IgD-negative memory B cell (primary cell): ENCODE measurements around the gene CD58. TPM values are rescaled to one million over a fixed set of nuclear protein-coding genes. Genes with fewer than 3 reads are reported as not detected.

Source experiments
- H3K27ac Mint-ChIP-seq, 3 donors: one replicate each; pipeline ENCODE4 v1.8.0; 2020 to 2022; ENCODE audit warnings: mild to moderate bottlenecking in 3 of 3, mixed read lengths in 3 of 3, moderate library complexity in 1 of 3
- H3K27me3 Mint-ChIP-seq: one replicate; pipeline ENCODE4 v1.8.0; 2021; ENCODE audit warnings: mixed read lengths
- H3K36me3 Mint-ChIP-seq: one replicate; pipeline ENCODE4 v1.8.0; 2020; ENCODE audit warnings: mild to moderate bottlenecking, mixed read lengths
- H3K4me1 Mint-ChIP-seq, 3 donors: one replicate each; pipeline ENCODE4 v1.8.0; 2020 to 2022; ENCODE audit warnings: mixed read lengths in 3 of 3, mild to moderate bottlenecking in 1 of 3
- H3K4me3 Mint-ChIP-seq, 4 donors: one replicate each; pipeline ENCODE4 v1.8.0; 2020 to 2022; ENCODE audit warnings: mild to moderate bottlenecking in 4 of 4, mixed read lengths in 4 of 4, moderate library complexity in 3 of 4
- H3K9me3 Mint-ChIP-seq, 3 donors: one replicate each; pipeline ENCODE4 v1.8.0; 2020 to 2021; ENCODE audit warnings: mixed read lengths in 3 of 3, mild to moderate bottlenecking in 1 of 3
- polyA plus RNA-seq: library from polyadenylated mRNA; unstranded; fragments of 300-500 nt; fragmentation: Illumina TruSeq; gene quantifications from one replicate; pipeline ENCODE4 v1.2.3, GENCODE V29; 2021

Gene CD58
- polyA plus RNA-seq, 1 donor from 2014 or later: 29.5 TPM

DNA sequence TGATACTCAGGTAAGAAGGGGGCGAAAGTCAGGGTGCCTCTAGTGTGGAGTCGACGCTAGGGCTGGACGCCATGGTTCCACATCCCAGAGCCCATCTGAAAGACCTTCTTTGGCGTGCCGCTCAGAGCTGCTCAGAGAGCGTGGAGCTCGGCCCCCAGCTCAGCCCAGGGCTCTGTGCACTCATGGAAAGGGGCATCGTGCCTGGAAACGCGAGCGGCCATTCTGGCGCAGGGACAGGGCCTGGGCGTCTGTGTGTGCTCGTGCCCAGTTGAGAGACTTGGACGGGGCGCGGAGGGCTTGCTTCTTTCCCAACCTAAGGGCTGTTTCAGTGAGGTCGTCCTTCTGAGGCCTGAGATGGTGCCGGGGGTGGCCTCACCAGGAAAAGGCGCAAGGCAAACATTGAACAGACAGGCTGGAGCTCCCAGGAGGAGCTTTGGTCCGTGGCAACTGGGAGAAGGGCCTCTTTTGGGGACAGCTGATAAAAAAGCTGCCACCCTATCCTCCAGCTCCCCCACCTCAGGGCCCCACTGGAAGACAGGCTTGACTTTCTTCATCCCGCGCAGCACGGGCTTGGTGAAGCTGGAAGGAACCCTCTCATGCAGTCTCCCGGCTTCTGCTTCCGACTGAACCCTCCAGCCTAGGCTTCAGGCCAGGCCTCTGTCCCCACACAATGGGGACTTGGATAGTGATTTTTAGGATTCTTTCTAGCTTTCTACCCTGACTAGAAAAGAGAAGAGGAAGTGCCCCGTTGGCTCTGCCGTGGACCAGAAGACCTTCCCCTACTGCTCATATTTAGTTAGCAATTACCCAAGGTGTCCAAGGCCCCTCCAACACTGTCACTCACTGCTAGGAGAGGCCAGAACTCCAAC, 77.1 kb downstream of the CD58 start:
- Mint-ChIP-seq H3K9me3 (no peaks in the 10 kb centered on the region), H3K4me3 (no peak overlapping the region), H3K27me3 (no peaks in the 10 kb centered on the region), H3K36me3 (no peaks in the 10 kb centered on the region), H3K27ac (no peak overlapping the region), H3K4me1 (no peaks in the 10 kb centered on the region)

DNA sequence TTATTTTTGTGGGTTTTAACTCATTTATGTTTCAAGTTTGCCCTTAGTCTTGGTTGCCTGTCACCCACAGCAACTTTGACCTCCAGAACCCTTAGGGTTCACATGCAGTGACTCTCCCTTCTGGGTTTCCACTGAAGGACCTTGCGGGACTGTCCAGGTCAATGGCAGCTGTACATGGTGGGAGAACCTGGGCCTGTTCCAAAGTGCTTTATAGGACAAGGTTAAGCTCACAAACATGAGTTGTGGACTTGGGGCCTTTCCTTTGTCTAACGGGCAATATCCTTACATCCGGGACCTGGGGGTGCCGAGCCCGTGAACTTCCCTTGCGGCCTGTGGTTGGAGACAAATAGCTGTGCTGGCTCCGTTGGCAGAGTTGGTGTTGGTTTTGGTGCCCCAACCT, 77.8 kb downstream of the CD58 start:
- H3K4me3 Mint-ChIP-seq: no peak overlapping the region
- H3K27me3 Mint-ChIP-seq: no peaks in the 10 kb centered on the region
- H3K9me3 Mint-ChIP-seq: no peaks in the 10 kb centered on the region
- H3K4me1 Mint-ChIP-seq: no peaks in the 10 kb centered on the region
- no peaks in the 10 kb centered on the region for H3K36me3 Mint-ChIP-seq
- no peak overlapping the region for H3K27ac Mint-ChIP-seq

DNA sequence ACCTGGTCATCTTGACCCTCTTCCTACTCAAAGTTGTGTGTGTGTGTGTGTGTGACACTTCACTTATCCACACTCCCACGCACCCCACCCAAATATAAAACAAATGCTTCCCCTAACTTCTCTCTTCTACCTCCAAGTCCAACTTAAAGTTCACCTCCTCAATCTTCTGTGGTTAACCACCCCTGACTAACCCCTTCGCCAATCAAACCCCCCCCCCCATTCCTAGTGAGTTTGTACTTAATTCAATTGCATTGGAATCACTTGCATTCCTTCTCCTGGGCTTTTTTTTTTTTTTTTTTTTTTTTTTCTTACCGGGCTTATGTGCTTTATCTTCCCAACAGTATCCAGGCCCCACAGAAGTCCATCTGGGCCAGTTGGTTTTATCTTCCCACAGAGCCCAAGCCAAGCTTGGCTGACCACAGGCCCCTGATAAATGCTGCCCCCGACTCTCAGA, 78.4 kb downstream of the CD58 start:
- Mint-ChIP-seq H3K4me1 (no peaks in the 10 kb centered on the region), H3K27ac (no peak overlapping the region), H3K36me3 (no peaks in the 10 kb centered on the region), H3K27me3 (no peaks in the 10 kb centered on the region), H3K9me3 (no peaks in the 10 kb centered on the region), H3K4me3 (no peak overlapping the region)

DNA sequence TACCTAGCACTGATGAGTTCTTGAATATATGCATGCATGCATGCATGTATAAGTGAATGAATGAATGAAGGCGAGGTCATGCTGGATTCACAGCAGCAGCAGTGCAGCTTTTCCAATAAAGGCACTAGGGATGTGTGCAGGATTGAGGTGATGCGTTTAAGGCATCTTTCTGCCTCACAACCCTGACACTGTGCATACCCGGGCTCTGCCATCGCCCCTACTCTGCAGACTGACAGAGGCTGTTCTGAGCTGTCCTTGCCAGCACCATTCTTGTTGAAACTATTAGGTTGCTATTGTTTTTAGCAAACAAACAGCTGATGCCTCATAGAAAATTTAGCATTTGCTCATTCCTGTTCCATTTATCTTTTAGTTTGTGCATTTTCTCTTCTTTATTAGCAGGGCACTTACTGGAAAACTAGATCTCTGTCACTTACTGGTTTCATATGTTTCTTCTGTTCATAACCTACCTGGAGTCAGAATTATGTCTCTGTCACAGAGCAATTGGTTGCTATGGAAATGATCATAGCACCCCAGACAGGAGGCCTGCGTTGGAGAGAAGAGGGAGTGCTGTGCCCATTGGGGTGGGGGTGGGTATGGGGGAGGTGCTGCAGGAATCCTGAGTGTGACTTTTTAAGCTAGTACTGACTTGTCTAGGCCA, 79.0 kb downstream of the CD58 start:
- no peak overlapping the region for H3K4me3 Mint-ChIP-seq
- no peaks in the 10 kb centered on the region for H3K9me3 Mint-ChIP-seq
- H3K36me3 Mint-ChIP-seq: no peaks in the 10 kb centered on the region
- H3K27ac Mint-ChIP-seq: no peak overlapping the region
- no peaks in the 10 kb centered on the region for H3K27me3 Mint-ChIP-seq
- no peaks in the 10 kb centered on the region for H3K4me1 Mint-ChIP-seq

DNA sequence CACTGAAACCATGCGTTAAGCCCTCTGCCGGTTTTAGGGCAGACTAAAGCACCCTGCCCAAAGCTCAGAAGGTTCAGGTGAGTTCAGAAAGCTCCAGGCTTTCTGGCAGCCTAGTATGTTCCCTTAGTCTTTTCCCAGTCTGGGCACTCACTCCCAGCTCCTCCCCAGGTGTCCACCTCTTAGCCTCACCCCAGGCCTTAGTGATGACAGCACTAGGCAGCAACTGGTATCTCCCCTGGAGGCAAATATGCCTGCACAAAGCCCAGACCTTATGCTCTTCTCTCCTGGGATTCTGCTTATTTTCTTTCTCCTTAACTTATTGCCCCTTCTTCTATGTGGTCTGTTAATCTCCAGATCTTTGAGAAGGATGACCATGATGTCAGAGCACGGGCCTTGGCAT, 80.2 kb downstream of the CD58 start:
- no peak overlapping the region for H3K27ac Mint-ChIP-seq
- no peaks in the 10 kb centered on the region for H3K36me3 Mint-ChIP-seq
- no peak overlapping the region for H3K4me3 Mint-ChIP-seq
- no peaks in the 10 kb centered on the region for H3K9me3 Mint-ChIP-seq
- no peaks in the 10 kb centered on the region for H3K27me3 Mint-ChIP-seq
- no peaks in the 10 kb centered on the region for H3K4me1 Mint-ChIP-seq

DNA sequence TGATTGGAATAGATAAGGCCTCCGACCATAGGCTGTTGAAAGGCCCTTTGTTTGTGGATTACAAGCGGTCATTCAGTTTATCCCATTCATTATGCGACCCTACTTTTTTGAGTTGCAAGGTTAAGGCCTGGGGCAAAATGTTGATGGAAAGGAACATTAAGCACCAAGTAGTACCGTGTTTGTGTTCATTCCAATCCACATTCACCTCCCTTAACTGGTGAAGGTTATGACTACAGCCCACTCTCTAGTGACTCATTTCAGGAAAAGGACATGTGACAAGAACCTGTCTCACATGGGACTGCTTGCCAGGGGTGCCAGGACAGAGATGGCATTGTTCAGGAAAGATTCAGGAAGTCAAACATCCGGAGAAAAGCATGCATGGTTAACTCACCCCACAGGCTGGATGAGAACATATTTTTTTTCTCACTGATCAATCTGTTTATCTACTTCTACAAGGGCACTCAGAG, 81.6 kb downstream of the CD58 start:
- H3K27ac Mint-ChIP-seq: no peak overlapping the region
- H3K27me3 Mint-ChIP-seq: no peaks in the 10 kb centered on the region
- H3K9me3 Mint-ChIP-seq: no peaks in the 10 kb centered on the region
- H3K36me3 Mint-ChIP-seq: no peaks in the 10 kb centered on the region
- H3K4me1 Mint-ChIP-seq: no peaks in the 10 kb centered on the region
- no peak overlapping the region for H3K4me3 Mint-ChIP-seq

DNA sequence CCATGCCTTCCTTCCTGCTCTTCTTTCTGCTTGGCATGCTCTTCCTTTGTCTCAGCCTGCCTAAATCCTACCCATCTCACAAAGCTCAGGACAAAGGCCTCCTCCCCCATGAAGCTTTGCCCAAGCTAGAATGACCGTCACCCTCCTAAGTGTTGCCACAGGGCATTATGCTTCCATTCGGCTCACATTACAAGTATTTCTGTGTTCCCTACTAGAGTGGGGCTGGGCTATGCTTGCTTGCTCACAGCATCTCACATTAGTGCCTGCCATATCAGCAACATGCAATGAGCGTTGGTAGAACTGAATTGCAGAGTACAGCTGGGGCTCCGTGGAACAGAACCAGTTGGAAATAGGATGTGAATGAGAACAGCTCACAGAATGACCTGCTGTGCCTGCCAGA, 82.8 kb downstream of the CD58 start:
- Mint-ChIP-seq H3K4me1 (no peaks in the 10 kb centered on the region), H3K4me3 (no peak overlapping the region), H3K27me3 (no peaks in the 10 kb centered on the region), H3K36me3 (no peaks in the 10 kb centered on the region), H3K27ac (no peak overlapping the region), H3K9me3 (no peaks in the 10 kb centered on the region)

DNA sequence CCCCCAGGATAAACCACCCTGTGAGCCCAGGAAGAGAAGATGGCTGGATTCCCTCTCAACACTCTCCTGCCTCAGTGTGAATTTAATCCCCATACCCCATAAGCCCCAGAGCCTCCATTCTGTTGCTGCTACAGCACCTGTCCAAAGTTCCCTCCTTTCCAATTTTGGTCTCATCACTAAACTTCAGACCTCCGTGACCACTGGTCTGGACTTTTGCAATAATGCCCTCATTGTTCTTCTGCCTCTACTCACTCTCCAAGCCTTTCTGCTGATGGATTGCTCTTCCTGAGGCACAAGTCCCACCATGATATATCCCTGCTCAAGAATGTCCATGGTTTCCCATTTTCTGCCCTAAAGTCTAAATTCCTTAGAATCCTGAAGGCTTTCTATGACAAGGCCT, 83.2 kb downstream of the CD58 start:
- no peaks in the 10 kb centered on the region for H3K9me3 Mint-ChIP-seq

DNA sequence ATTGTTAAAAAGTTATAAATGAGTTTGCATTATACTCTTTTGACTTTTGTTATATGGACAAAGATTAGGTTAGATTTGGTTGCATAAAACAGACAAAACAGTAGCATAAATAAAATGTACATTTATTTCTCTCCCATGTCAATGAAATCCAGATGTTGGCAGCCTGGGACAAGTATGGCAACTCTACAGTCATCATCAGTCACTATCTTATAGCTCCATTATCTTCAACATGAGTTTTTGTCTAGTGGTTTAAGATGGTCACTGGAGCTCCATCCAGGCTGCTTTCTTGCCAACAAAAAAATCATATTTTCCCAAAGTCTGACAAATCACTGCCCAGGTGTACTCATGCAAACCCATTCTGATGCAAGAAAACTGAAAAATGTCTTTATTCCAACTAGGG, 83.8 kb downstream of the CD58 start:
- H3K27ac Mint-ChIP-seq: no peak overlapping the region
- H3K36me3 Mint-ChIP-seq: no peaks in the 10 kb centered on the region
- H3K4me3 Mint-ChIP-seq: no peak overlapping the region
- no peaks in the 10 kb centered on the region for H3K4me1 Mint-ChIP-seq
- no peaks in the 10 kb centered on the region for H3K27me3 Mint-ChIP-seq
- no peaks in the 10 kb centered on the region for H3K9me3 Mint-ChIP-seq

More for the DNA sequence above, 83.2 kb downstream of the CD58 start:
- Mint-ChIP-seq H3K36me3 (no peaks in the 10 kb centered on the region), H3K27ac (no peak overlapping the region), H3K4me1 (no peaks in the 10 kb centered on the region), H3K4me3 (no peak overlapping the region), H3K27me3 (no peaks in the 10 kb centered on the region)

DNA sequence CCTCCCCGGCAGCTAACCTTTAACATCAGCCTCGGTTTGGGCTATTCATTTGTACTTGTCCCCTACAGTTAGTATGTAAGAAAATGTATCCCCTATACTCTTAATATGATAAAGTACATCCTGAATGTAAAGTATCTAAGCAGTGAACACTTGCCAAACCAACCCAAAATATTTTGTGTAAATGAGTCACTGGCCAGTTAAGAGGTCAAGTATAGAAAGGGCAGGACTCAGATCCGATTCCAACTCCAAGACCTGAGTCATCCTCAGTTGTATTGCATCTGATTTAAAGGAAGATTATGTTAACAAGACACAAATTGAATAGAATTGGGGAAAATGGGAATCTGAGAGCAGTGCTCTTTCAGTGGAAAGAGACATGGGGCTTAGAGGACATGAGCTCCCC, 84.4 kb downstream of the CD58 start:
- no peak overlapping the region for H3K4me3 Mint-ChIP-seq
- H3K4me1 Mint-ChIP-seq: no peaks in the 10 kb centered on the region
- H3K36me3 Mint-ChIP-seq: no peaks in the 10 kb centered on the region
- H3K9me3 Mint-ChIP-seq: no peaks in the 10 kb centered on the region
- H3K27ac Mint-ChIP-seq: no peak overlapping the region
- no peaks in the 10 kb centered on the region for H3K27me3 Mint-ChIP-seq

DNA sequence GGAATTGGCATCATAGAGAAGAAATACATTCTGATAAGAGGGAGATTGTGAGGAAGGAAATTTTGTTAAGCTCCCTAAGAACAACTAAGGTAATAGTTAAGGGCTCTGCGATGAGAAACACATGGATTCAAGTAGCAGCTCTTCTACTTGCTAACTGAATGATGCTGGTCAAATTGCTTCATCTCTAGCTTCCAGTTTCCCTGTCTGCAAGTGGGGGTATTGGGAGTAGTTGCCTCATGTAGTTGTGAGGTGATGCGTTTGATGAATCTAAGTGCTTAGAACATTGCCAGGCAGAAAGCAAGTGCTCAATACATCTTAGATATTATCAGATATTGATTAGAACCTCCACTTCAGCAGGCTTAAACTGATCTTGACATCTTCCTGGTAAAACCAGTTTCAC, 84.8 kb downstream of the CD58 start:
- H3K36me3 Mint-ChIP-seq: no peaks in the 10 kb centered on the region

DNA sequence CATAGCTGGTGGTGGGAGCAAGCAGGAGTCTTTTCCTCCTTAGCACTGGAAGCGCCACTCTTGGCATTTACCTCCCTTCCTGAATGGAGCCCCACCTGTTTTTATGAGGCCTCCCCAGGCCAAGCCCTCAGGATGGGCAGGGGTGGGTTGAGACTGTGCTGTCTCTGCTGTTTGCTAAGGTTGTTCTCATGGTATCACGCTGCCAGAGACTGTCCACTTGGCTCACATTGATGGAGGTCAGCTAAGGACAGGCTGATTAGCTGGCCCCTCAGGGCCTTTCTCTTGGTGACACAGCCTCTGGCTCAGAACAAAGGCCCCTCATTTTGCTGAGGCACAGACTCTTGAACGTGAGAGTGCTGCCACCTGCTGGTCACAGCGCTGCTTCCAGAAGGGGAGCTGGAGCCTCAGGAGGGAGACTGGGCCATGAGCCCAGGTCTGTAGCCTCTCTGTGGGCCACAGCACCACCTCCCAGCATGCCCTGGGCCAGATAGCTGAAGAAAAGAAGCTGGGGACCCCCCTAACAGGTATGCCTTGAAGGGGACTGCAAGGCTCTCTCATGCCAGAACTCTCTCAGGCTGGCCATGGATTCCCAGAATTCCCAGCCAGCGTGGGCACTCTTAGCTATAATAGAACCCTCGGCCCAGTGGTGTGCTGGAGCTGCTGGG, 85.6 kb downstream of the CD58 start:
- Mint-ChIP-seq H3K4me1 (no peaks in the 10 kb centered on the region), H3K9me3 (no peaks in the 10 kb centered on the region), H3K36me3 (no peaks in the 10 kb centered on the region), H3K27me3 (no peaks in the 10 kb centered on the region), H3K4me3 (no peak overlapping the region), H3K27ac (no peak overlapping the region)

More for the DNA sequence above, 84.8 kb downstream of the CD58 start:
- no peaks in the 10 kb centered on the region for H3K27me3 Mint-ChIP-seq
- no peak overlapping the region for H3K4me3 Mint-ChIP-seq
- no peak overlapping the region for H3K27ac Mint-ChIP-seq
- H3K4me1 Mint-ChIP-seq: no peaks in the 10 kb centered on the region
- H3K9me3 Mint-ChIP-seq: no peaks in the 10 kb centered on the region

DNA sequence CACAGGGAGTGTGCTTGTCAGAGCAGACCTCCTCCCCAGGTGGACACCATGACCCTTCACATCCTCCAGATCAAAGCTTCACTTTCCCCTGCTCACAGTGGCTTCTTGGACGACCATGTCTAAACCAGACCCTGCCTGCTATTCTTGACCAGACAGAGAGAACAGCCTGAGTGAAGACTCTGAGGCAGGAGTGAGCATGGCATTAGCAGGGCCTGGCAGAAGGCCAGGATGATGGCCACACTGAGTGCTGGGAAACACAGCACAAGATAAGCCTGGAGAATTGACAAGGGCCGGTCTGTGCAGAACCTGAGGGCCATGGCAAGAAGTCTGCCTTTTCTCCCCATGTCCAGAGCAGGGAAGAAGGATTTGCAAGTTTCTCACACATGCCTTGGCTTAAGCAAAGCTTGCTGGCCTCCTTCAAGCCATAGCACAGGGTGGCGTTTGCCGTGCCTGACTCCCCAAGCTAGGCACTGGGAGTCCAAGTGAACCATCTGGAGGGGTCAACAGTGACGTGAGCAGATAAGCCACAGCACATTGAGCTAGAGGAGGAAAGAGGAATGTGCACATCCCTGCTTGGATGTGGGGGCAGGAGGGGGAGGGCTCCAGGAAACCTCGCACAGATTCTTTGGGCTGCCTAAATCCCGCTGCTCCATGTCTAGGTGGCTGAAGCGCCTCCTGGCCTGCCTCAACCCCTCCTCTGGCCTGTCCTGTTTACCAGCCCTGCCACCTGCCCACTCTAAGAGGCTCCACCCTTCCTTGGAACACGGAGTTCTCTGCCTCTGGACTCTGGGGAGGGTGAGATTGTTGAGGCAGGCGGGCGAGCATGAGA, 87.1 kb downstream of the CD58 start:
- no peak overlapping the region for H3K27ac Mint-ChIP-seq

DNA sequence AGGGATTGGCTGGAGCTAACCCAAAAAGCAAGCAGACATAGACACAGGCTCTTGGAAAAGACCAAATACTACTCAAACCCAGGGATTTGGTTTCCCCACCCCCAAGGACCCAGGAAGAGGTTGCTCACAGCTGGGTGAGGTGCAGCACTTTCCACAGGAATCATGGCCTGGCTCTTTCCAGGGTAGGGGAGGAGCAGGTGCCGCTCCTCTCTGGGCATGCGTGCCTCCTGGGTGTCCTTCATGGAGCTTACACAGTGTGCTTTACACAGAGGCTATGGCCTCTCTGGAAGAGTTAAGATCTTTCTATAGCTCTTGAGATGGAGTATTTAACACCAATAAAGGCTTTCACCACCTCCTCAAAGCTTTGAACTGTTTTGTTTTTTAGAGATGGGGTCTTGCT, 88.3 kb downstream of the CD58 start:
- no peaks in the 10 kb centered on the region for H3K9me3 Mint-ChIP-seq
- no peaks in the 10 kb centered on the region for H3K4me1 Mint-ChIP-seq
- H3K4me3 Mint-ChIP-seq: no peak overlapping the region
- H3K27ac Mint-ChIP-seq: no peak overlapping the region
- no peaks in the 10 kb centered on the region for H3K36me3 Mint-ChIP-seq
- no peaks in the 10 kb centered on the region for H3K27me3 Mint-ChIP-seq

More for the DNA sequence above, 87.1 kb downstream of the CD58 start:
- H3K4me3 Mint-ChIP-seq: no peak overlapping the region
- H3K4me1 Mint-ChIP-seq: no peaks in the 10 kb centered on the region
- H3K9me3 Mint-ChIP-seq: no peaks in the 10 kb centered on the region
- H3K27me3 Mint-ChIP-seq: no peaks in the 10 kb centered on the region
- H3K36me3 Mint-ChIP-seq: no peaks in the 10 kb centered on the region

DNA sequence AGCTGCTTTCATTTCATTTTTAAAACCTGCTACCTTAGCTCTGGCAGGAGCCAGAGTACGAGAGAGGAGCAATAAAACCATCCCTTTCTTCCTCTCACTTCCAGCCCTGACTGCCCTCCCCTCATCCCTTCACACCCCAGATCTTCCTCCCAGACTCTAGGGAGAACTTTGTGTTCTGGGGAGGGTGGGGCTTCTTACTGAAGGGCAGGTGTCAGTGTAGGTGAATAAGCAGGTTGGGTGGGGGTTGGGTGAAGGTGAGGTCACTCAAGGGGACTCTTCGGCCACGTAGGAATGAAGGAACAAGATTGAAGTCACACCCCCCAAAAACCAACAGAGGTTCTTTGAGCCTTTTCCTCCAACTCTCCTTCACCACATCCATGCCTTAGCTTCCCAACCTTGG, 88.9 kb downstream of the CD58 start:
- no peak overlapping the region for H3K27ac Mint-ChIP-seq
- H3K9me3 Mint-ChIP-seq: no peaks in the 10 kb centered on the region
- H3K36me3 Mint-ChIP-seq: no peaks in the 10 kb centered on the region
- no peaks in the 10 kb centered on the region for H3K4me1 Mint-ChIP-seq
- no peaks in the 10 kb centered on the region for H3K27me3 Mint-ChIP-seq
- H3K4me3 Mint-ChIP-seq: no peak overlapping the region
